Uterus (tissue), 4 donors: ENCODE data around the gene CTTNBP2. TPM values are rescaled to one million over a fixed set of nuclear protein-coding genes. Genes with fewer than 3 reads are reported as not detected.

Source experiments
- DNase-seq, 2 donors: peaks; one replicate each; pipeline ENCODE4 v3.0.0-alpha.2; 2019 to 2020
- H3K27ac ChIP-seq, 2 donors: fragments of 200-600 bp; sonication (generic); 1 replicate in 1 of 2; 2 replicates in 1 of 2; pipeline ENCODE4 v1.5.1; 2016 to 2018
- H3K27me3 ChIP-seq, 2 donors: fragments of 200-600 bp; sonication (generic); one replicate each; pipeline ENCODE4 v1.5.1; 2018 to 2019; ENCODE audit warnings: control low read depth in 1 of 2
- H3K36me3 ChIP-seq, 2 donors: fragments of 200-600 bp; sonication (generic); one replicate each; pipeline ENCODE4 v1.5.1; 2019; ENCODE audit warnings: control low read depth in 1 of 2
- H3K4me1 ChIP-seq, 2 donors: fragments of 200-600 bp; sonication (generic); one replicate each; pipeline ENCODE4 v1.5.1; 2018 to 2019; ENCODE audit warnings: control low read depth in 1 of 2
- H3K4me3 ChIP-seq, 2 donors: fragments of 200-600 bp; sonication (generic); 1 replicate in 1 of 2; 2 replicates in 1 of 2; pipeline ENCODE4 v1.5.1; 2018 to 2019; ENCODE audit warnings: mild to moderate bottlenecking in 1 of 2
- H3K9me3 ChIP-seq, 2 donors: fragments of 200-600 bp; sonication (generic); one replicate each; pipeline ENCODE4 v1.5.1; 2019; ENCODE audit warnings: control low read depth in 1 of 2
- CTCF ChIP-seq, 4 experiments: fragments of 200-600 bp in 2 of 4; fragments of 450-650 bp in 2 of 4; sonication (generic) in 2 of 4; IDR thresholded peaks; one replicate each; pipeline ENCODE4 v1.5.1; 2016 to 2019; ENCODE audit warnings: antibody characterized with exemption in 4 of 4, mild to moderate bottlenecking in 2 of 4, moderate library complexity in 1 of 4
- POLR2A ChIP-seq, 2 donors: fragments of 450-650 bp; IDR thresholded peaks; one replicate each; pipeline ENCODE4 v1.6.1; 2016; ENCODE audit warnings: antibody characterized with exemption in 2 of 2, mild to moderate bottlenecking in 1 of 2, moderate library complexity in 1 of 2
- intact Hi-C: fragments of 100-400 bp; cut with DNase I; formaldehyde crosslinking; loops from one replicate; pipeline ENCODE4 v1.15.1; 2023; ENCODE audit warnings: low total_unique reads
- total RNA-seq, 4 donors: library from RNA; depleted of rRNA in 3 of 4; stranded (reverse); fragments of >200 nt in 3 of 4; gene quantifications; one replicate each; pipeline versions ENCODE4 v1.1.0 to v1.2.4, GENCODE V29; 2014 to 2023
- donor health status: DM: yes; HTN: yes; CAD: no.

CTTNBP2 gene
- total RNA-seq, 4 donors from 2014 or later, result 16.4 to 87.9 (median 35.0) TPM

DNA sequence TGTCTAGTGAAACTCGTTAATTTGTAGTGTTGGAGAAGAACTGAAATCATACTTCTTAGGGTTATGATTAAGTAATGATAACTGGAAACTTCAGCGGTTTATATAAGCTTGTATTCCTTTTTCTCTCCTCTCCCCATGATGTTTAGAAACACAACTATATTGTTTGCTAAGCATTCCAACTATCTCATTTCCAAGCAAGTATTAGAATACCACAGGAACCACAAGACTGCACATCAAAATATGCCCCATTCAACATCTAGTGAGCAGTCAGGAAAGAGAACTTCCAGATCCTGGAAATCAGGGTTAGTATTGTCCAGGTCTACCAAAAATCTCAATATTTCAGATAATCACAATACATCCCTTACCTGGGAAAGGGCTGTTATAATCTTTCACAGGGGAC, 205.8 kb downstream of the CTTNBP2 start:
- intact Hi-C loops, result no loop called here
- no peaks in the 10 kb centered on the region for H3K4me1 ChIP-seq
- H3K4me3 ChIP-seq, result no peak overlapping the region
- H3K27ac ChIP-seq, result no peak overlapping the region
- DNase-seq, result no peak
- no peaks in the 10 kb centered on the region for H3K36me3 ChIP-seq
- no peaks in the 10 kb centered on the region for H3K27me3 ChIP-seq
- no peaks in the 10 kb centered on the region for H3K9me3 ChIP-seq
- no peak for TF ChIP-seq CTCF (IDR thresholded peaks at IDR 0.05)
- no peak for TF ChIP-seq POLR2A (IDR thresholded peaks at IDR 0.05)

- no peak overlapping the region for H3K27ac ChIP-seq
- intact Hi-C loops, result no loop called here
- no peaks in the 10 kb centered on the region for H3K4me1 ChIP-seq
- TF ChIP-seq CTCF (IDR thresholded peaks at IDR 0.05) (no peak), POLR2A (IDR thresholded peaks at IDR 0.05) (no peak)
- DNase-seq, result no peak
- H3K36me3 ChIP-seq, result no peaks in the 10 kb centered on the region
- no peak overlapping the region for H3K4me3 ChIP-seq
- H3K27me3 ChIP-seq, result no peaks in the 10 kb centered on the region
- H3K9me3 ChIP-seq, result no peaks in the 10 kb centered on the region
These were observed 206.6 kb downstream of the CTTNBP2 start for GRCh38 chr7:117666689-117667088.

DNA sequence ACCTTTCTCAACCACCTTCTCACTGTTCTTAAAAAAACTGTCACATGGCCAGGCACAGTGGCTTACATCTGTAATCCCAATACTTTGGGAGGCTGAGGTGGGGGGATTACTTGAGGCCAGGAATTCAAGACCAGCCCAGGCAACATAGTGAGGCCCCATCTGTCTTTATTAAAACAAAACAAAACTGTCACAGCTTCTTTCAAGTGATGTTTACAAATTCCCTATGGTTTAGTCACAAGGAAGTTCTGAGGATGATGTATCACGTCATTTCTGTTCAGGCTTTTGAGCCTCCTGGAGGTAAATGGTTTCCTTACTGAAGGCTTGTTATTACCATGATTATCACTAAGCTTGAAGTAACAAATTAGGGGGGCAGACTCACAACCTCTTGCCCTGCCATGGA, 207.2 kb downstream of the CTTNBP2 start:
- H3K4me1 ChIP-seq, result no peaks in the 10 kb centered on the region
- TF ChIP-seq POLR2A (IDR thresholded peaks at IDR 0.05), result no peak
- TF ChIP-seq CTCF (IDR thresholded peaks at IDR 0.05), result no peak
- intact Hi-C loops, result no loop called here
- H3K27ac ChIP-seq, result no peak overlapping the region
- DNase-seq, result no peak
- H3K36me3 ChIP-seq, result no peaks in the 10 kb centered on the region
- no peaks in the 10 kb centered on the region for H3K27me3 ChIP-seq
- H3K9me3 ChIP-seq, result no peaks in the 10 kb centered on the region
- H3K4me3 ChIP-seq, result no peak overlapping the region

DNA sequence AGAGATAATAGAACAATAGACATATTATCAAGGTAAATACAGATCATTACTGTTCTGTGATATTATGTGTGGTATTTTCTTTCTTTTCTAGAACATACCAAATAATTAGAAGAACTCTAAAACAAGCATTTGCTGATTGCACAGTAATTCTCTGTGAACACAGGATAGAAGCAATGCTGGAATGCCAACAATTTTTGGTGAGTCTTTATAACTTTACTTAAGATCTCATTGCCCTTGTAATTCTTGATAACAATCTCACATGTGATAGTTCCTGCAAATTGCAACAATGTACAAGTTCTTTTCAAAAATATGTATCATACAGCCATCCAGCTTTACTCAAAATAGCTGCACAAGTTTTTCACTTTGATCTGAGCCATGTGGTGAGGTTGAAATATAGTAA, 207.9 kb downstream of the CTTNBP2 start:
- no peaks in the 10 kb centered on the region for H3K9me3 ChIP-seq

GRCh38 chr7:117664047-117664446, 209.2 kb downstream of the CTTNBP2 start:
- TF ChIP-seq POLR2A (IDR thresholded peaks at IDR 0.05) (no peak), CTCF (IDR thresholded peaks at IDR 0.05) (no peak)
- no peaks in the 10 kb centered on the region for H3K9me3 ChIP-seq
- no peaks in the 10 kb centered on the region for H3K27me3 ChIP-seq
- H3K27ac ChIP-seq, result no peak overlapping the region
- intact Hi-C loops, result no loop called here
- no peak overlapping the region for H3K4me3 ChIP-seq
- no peak for DNase-seq
- H3K4me1 ChIP-seq, result no peaks in the 10 kb centered on the region
- no peaks in the 10 kb centered on the region for H3K36me3 ChIP-seq

More for the DNA sequence above, 207.9 kb downstream of the CTTNBP2 start:
- TF ChIP-seq POLR2A (IDR thresholded peaks at IDR 0.05) (no peak), CTCF (IDR thresholded peaks at IDR 0.05) (no peak)
- intact Hi-C loops, result no loop called here
- Histone ChIP-seq H3K36me3 (no peaks in the 10 kb centered on the region), H3K4me3 (no peak overlapping the region), H3K27me3 (no peaks in the 10 kb centered on the region), H3K27ac (no peak overlapping the region), H3K4me1 (no peaks in the 10 kb centered on the region)
- no peak for DNase-seq
